ENCODE results near the gene TMEM266.

DNA sequence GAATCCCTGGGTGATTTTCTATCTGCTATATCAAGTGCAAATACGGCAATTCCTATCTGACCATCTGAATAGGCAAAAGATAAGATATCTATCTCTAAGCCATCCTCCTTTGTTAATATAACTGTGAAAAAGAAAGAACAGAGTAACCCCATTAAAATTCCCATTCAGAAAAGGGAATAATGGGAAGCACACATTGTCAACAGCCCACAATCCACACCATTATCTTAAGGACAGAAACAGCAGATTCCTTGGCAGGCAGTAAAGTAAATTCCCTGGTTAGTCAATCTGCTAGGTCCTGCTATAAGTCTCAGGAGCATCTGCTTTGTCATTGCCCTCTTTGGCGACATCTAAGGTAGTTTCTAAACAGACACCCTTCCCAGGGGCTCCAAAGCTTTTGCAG is 25.7 kb upstream of the TMEM266 start:
- TF ChIP-seq, protein P1, sequence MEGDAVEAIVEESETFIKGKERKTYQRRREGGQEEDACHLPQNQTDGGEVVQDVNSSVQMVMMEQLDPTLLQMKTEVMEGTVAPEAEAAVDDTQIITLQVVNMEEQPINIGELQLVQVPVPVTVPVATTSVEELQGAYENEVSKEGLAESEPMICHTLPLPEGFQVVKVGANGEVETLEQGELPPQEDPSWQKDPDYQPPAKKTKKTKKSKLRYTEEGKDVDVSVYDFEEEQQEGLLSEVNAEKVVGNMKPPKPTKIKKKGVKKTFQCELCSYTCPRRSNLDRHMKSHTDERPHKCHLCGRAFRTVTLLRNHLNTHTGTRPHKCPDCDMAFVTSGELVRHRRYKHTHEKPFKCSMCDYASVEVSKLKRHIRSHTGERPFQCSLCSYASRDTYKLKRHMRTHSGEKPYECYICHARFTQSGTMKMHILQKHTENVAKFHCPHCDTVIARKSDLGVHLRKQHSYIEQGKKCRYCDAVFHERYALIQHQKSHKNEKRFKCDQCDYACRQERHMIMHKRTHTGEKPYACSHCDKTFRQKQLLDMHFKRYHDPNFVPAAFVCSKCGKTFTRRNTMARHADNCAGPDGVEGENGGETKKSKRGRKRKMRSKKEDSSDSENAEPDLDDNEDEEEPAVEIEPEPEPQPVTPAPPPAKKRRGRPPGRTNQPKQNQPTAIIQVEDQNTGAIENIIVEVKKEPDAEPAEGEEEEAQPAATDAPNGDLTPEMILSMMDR (IDR thresholded peaks at IDR 0.05): no peak
- TF ChIP-seq POLR2A (IDR thresholded peaks at IDR 0.05): no peak

Measured in lower leg skin (tissue), 3 donors.